ENCODE results near the gene KRT71. TPM values are rescaled to one million over a fixed set of nuclear protein-coding genes. Genes with fewer than 3 reads are reported as not detected.

Gene KRT71
- total RNA-seq, 1 experiment from 2014 or later = not detected

- no peak for DNase-seq (ENCODE audit: low read depth)
Observed at GRCh38 chr12:52575948-52576347, 23.0 kb upstream of the KRT71 start.

DNA sequence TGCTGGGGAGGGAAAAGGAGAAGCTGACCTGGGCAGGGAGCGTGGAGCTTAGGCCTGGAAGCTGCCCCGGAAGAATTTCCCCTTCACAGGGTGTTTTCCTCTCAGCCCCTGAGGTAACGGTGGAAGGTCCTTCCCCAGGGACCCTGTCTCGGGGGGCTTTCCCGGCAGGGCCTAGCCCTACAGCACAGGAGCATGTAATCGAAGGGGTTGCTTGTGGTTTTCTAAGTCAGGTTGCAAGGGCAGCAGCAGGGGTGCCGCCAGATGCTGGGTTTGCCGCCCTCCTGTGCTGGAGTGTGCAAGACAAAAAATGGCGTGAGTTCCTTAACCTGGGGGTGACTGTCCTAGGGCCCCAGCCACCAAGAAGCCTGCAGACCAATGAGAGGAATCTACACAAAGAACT, 22.3 kb upstream of the KRT71 start:
- DNase-seq (ENCODE audit: low read depth) = no peak

DNA sequence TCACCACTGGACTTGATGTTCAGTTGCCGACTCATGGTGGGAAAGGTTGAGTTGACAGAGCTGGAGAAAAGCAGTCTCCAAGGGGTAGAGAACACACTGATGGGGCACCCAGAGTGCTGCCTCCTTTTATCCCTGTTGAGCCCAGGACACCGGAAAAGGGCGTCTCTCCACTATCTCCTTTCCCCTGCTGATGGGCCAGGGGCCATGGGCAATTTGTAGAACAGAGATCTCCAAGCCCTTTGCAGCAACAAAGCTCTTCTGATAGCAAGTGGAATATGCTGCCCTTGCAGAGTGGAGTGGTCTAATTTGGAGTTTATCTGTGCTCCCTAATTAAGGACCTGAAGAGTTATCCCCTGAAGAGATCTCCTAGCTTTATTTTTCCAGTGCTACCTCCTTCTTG, 20.8 kb upstream of the KRT71 start, which contains the start of gene KRT74:
TSS of gene KRT74 (minus strand) at position 101 of the 400 bp plus-strand sequence. CDS start at position 35, 66 bp downstream.
- no peak for DNase-seq (ENCODE audit: low read depth)

GRCh38 chr12:52573306-52573705, 20.4 kb upstream of the KRT71 start:
- no peak for DNase-seq (ENCODE audit: low read depth)

DNA sequence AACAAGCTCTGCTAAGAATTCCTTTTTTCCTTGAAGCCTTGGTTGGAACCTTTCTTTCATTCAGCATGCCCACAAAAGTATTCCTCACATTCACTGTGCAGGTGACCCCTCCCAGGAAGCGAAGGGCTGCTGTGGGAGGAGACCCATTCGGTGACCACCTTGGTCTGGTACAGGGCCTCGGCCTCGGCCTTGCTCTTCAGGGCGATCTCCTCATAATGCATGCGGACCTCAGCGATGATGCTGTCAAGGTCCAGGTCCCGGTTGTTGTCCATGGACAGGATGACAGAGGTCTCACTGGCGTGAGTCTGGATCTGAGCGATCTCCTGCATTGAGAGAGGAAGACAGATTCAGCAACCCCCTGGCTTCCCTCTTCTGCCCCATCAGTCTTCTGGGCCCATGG, 17.6 kb upstream of the KRT71 start:
- DNase-seq (ENCODE audit: low read depth) = no peak

DNA sequence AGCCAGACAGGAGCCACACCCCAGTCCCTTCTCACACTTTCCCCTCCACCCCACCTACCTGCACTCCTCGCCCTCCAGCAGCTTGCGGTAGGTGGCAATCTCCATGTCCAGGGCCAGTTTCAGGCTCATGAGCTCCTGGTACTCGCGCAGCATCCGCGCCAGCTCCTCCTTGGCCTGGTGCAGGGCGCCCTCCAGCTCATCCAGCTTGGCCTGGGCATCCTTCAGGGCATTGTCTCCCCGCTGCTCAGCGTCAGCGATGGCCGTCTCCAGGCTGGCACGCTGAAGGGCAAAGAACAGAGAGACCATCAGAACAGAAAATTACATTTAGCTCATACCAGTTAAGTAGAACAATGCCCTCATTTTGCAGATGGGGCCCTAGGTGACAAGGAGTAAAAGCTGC, 15.2 kb upstream of the KRT71 start:
- DNase-seq (ENCODE audit: low read depth) = no peak

- no peak for DNase-seq (ENCODE audit: low read depth)
Observed at GRCh38 chr12:52566847-52567291, 13.9 kb upstream of the KRT71 start.

GRCh38 chr12:52564582-52564981, 11.6 kb upstream of the KRT71 start:
- no peak for DNase-seq (ENCODE audit: low read depth)

DNA sequence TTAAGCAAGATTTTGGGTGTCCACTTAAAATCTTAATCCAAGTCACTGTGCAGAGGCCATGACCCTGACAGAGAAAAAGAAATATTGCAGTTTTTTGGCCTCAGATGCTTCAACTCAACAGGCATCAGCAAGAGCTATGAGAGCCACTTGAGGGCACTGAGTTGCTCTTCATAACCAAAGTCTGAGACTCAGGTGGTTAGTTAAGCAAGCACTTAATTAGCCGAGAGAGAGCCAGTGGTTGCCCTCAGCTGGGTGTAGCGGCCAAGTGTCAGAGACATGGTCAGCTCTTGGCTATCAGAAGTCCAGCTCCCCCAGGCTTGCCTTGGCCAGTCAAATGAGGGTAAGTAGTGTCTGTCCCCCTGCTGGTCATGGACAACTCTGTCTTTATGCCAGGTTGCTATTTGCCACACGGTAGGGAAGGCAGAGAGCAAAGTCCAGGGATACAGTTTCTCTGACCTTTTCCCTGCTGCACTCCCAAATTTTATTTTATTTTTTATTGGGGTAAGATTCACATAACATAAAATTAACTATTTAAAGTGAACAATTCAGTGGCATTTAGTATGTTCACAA, 9.0 kb upstream of the KRT71 start:
- DNase-seq (ENCODE audit: low read depth) = peak; percentile 4

- no peak for DNase-seq (ENCODE audit: low read depth)
Observed at GRCh38 chr12:52559979-52560378, 7.0 kb upstream of the KRT71 start.

GRCh38 chr12:52558781-52559445, 6.0 kb upstream of the KRT71 start:
- DNase-seq (ENCODE audit: low read depth) = no peak

GRCh38 chr12:52557476-52557875, 4.5 kb upstream of the KRT71 start:
- DNase-seq (ENCODE audit: low read depth) = no peak

DNA sequence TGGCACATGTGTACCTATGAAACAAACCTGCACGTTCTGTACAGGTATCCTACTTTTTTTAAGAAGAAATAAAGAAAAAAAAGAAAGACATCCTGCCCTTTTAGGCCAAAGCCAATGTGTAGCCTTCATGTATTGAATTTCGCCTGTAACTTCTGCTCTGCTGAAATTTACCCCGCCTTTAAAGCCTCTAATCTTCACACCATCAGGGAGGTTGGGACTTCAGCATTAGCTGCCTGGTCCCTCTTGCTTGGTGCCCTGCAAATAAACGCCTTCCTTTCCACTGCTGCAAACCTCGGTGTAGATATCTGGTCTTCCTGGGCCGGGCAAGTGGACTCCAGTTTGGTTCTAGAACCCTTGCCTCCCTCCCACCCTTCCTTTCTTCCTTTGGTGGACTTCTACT, 2.6 kb upstream of the KRT71 start:
- no peak for DNase-seq (ENCODE audit: low read depth)

DNA sequence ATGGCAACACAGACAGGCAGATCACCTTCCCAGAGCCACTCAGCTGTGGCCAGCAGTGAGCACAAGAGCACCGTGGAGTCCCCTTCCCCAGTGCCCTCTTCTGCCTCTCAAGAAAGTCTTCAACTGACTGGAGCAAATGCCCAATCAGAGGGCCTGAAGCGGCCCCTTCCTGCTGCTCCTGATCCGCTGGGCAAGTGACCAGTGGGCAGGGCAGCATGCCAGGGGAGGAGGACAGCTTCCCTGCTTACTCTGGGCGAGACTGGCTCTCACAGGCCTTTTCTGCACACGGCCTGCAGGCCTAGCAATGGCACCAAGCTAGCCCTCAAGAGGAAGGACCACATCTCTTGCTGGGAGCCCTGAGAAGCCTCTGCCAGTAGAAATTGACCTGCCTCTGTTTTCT, 890 bp downstream of the KRT71 start:
- no peak for DNase-seq (ENCODE audit: low read depth)

- no peak for DNase-seq (ENCODE audit: low read depth)
Observed at GRCh38 chr12:52551216-52551865, 1.6 kb downstream of the KRT71 start.

- no peak for DNase-seq (ENCODE audit: low read depth)
Observed at GRCh38 chr12:52546126-52546525, 6.8 kb downstream of the KRT71 start.

GRCh38 chr12:52543985-52544883, 8.7 kb downstream of the KRT71 start:
- DNase-seq (ENCODE audit: low read depth) = peak; percentile 7

DNA sequence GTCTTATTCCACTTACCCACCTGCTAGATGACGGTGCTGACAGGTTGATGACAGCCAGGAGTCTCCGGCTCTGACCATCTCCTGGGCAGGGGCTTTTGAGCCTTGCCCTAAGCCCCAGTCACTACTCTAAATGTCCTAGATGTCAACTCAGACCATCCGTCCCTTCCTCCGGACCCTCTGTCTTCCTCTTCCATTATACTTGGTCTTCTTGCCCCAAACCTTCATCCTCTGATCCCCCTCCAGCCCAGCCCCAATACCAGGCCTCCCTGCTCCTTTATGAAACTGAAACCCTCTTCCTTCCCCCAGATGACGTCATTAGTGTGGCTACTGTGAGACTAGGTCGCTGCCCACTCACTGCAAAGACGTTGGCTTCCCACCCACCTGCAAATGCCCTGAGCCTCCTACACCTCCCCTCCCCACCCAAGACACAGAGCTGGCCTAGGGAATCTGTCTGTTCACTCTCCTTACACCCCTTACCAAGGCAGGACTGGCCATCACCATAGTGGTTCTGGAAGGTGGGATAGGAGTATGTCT, 10.1 kb downstream of the KRT71 start:
- no peak for DNase-seq (ENCODE audit: low read depth)

DNA sequence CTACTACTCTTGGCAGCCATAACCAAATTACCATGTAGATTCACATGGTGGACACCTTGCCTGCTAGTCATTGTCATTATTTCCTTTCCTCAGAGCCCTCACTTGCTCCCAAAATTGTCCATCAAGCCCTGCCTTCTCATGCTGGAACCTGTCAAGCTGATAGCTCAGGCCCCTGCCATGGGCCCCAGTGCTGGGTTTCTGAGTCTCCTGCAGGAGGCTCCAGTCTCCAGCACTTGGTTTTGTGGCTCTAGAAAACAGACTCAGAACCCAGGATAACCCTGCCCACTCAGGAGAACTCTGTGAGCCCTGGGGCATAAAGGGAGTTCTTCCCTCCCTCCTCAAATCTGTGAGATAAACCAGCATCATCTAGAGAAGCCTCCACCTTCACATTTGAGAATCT, 10.8 kb downstream of the KRT71 start:
- DNase-seq (ENCODE audit: low read depth) = no peak

DNA sequence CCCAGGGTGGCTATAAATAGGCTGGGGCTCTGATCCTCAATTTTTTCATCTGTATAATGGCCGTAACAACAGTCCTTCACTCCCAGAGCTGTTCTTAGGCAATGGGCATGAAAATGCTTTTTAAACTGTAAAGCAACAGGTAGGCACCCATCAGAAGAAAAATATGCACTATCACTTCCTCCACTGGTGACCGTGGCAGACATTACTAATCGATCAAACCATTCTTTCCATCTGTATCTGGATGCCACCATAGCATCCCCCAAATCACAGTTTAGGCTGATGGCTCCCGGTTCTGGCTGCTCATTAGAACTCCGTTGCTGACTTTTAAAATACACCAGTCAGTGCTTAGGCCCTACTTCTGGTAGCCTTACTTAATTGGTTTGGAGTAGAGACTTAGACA, 11.2 kb downstream of the KRT71 start:
- DNase-seq (ENCODE audit: low read depth) = no peak

DNA sequence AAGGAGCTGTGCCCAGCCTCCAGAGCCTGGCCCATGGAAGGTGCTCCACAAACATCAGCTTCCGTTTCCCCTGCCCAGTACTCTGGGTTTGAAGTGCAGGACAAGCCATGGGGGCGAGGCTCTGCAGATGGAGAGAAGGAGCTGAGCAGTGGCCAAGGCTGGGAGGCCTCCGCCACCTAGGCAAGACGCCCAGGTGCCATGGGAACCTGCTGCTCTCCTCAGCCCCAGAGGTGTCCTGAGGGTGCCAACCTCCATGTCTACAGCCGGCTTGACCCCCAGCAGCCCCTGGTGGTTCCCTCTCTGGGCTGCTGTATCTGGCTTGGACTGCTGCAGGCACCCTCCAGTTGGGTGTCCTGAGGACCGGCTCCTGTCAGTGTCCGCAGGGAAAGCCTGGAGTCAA, 12.4 kb downstream of the KRT71 start:
- DNase-seq (ENCODE audit: low read depth) = no peak

- DNase-seq (ENCODE audit: low read depth) = no peak
Observed at GRCh38 chr12:52539821-52540173, 13.1 kb downstream of the KRT71 start.

Measured in LHCN-M2 (cell line).